Esophagus muscularis mucosa (tissue), 4 donors: ENCODE data around the gene ADAM19.
A peak's percentile ranks its signal among the peaks of the same experiment; 100 is the strongest.

Source experiments
- EP300 ChIP-seq: sonication (generic); formaldehyde crosslinking; IDR thresholded peaks from one replicate; pipeline ENCODE4 v1.6.1; 2017; ENCODE audit warnings: antibody characterized with exemption
- POLR2AphosphoS5 ChIP-seq, 2 donors: sonication (generic); formaldehyde crosslinking; IDR thresholded peaks; one replicate each; pipeline ENCODE4 v1.6.1; 2017; ENCODE audit warnings: antibody characterized with exemption in 2 of 2
- TF ChIP-seq, protein P1 (sequence below), 3 experiments: fragments of 200-600 bp in 2 of 3; fragments of 450-650 bp in 1 of 3; sonication (generic) in 2 of 3; IDR thresholded peaks; one replicate each; pipeline ENCODE4 v1.5.1; 2017 to 2019; ENCODE audit warnings: antibody characterized with exemption in 3 of 3, mild to moderate bottlenecking in 2 of 3, moderate library complexity in 1 of 3

GRCh38 chr5:157533011-157533481, 42.5 kb downstream of the ADAM19 start:
- TF ChIP-seq, protein P1, sequence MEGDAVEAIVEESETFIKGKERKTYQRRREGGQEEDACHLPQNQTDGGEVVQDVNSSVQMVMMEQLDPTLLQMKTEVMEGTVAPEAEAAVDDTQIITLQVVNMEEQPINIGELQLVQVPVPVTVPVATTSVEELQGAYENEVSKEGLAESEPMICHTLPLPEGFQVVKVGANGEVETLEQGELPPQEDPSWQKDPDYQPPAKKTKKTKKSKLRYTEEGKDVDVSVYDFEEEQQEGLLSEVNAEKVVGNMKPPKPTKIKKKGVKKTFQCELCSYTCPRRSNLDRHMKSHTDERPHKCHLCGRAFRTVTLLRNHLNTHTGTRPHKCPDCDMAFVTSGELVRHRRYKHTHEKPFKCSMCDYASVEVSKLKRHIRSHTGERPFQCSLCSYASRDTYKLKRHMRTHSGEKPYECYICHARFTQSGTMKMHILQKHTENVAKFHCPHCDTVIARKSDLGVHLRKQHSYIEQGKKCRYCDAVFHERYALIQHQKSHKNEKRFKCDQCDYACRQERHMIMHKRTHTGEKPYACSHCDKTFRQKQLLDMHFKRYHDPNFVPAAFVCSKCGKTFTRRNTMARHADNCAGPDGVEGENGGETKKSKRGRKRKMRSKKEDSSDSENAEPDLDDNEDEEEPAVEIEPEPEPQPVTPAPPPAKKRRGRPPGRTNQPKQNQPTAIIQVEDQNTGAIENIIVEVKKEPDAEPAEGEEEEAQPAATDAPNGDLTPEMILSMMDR (IDR thresholded peaks at IDR 0.05) = no peak
- peak; percentile 27 to 33 for TF ChIP-seq POLR2AphosphoS5 (IDR thresholded peaks at IDR 0.05)
- TF ChIP-seq EP300 = no peak
